Ovary (tissue), 3 donors: ENCODE measurements around the gene PIM1.

ENCODE experiments used
- CTCF ChIP-seq, 3 donors: fragments of 450-650 bp in 2 of 3; fragments of 200-600 bp in 1 of 3; IDR thresholded peaks; one replicate each; pipeline versions ENCODE4 v1.5.1 to v1.8.0; 2016 to 2022; ENCODE audit warnings: antibody characterized with exemption in 3 of 3, mild to moderate bottlenecking in 1 of 3
- EP300 ChIP-seq: sonication (generic); formaldehyde crosslinking; IDR thresholded peaks from one replicate; pipeline ENCODE4 v1.6.1; 2017; ENCODE audit warnings: antibody characterized with exemption
- POLR2A ChIP-seq: fragments of 450-650 bp; IDR thresholded peaks from one replicate; pipeline ENCODE4 v1.6.1; 2017; ENCODE audit warnings: antibody characterized with exemption, mild to moderate bottlenecking, moderate library complexity
- donor health status: DM: no; HTN: no; CAD: no.

GRCh38 chr6:37174196-37174514, 4.2 kb downstream of the PIM1 start:
- TF ChIP-seq CTCF (IDR thresholded peaks at IDR 0.05) (no peak), POLR2A (no peak), EP300 (no peak)
